ENCODE data around the gene KCNJ12. TPM values are rescaled to one million over a fixed set of nuclear protein-coding genes. Genes with fewer than 3 reads are reported as not detected.
"Not testable (repeated sequence)": the region's sequence is repeated elsewhere in the genome, so short reads cannot be mapped to it uniquely, and the experiment has no call there.

The KCNJ12 gene
- total and polyA plus RNA-seq, 2 of the 4 experiments (the other 2 are of a cell fraction), result under 0.01 to 0.10 TPM

GRCh38 chr17:21408224-21408623 is 32.1 kb downstream of the KCNJ12 start:
- H2AK9ac ChIP-seq (replicated peaks; ENCODE audit: low read depth, low read length, poor library complexity); H3K4me2 ChIP-seq (ENCODE audit: low read depth, low read length); H3K14ac ChIP-seq (replicated peaks; ENCODE audit: low read depth, low read length); H3K27me3 ChIP-seq (ENCODE audit: control insufficient read depth, insufficient read depth, low read length); dilution Hi-C loops (cut with HindIII; ENCODE audit: low sequenced_read_pairs, unreplicated experiment); H2BK20ac ChIP-seq (ENCODE audit: low read depth, low read length); H3K36me3 ChIP-seq (ENCODE audit: control insufficient read depth, insufficient read depth, low read length); ATAC-seq (ENCODE audit: low read depth); H2AK5ac ChIP-seq (ENCODE audit: low read depth, low read length); DNase-seq; in situ Hi-C loops (cut with MboI; ENCODE audit: low sequenced_read_pairs); BruUV-seq (replicated peaks); H3K9me3 ChIP-seq (ENCODE audit: control insufficient read depth, insufficient read depth, low read length); H2BK15ac ChIP-seq (ENCODE audit: low read depth, low read length); H3K56ac ChIP-seq (ENCODE audit: extremely low read depth, insufficient read depth, low read length); H2AFZ ChIP-seq (replicated peaks; ENCODE audit: low read length, poor library complexity); H4K8ac ChIP-seq (ENCODE audit: low read depth in 2 of 2, low read length in 2 of 2); H3K9me1 ChIP-seq (ENCODE audit: insufficient read depth, low read length); CTCF ChIA-PET; H2BK5ac ChIP-seq (ENCODE audit: low read depth, low read length, poor library complexity, severe bottlenecking); H3K9ac ChIP-seq (ENCODE audit: low read depth, low read length); H3K4ac ChIP-seq (ENCODE audit: low read depth, low read length); H3K4me1 ChIP-seq (ENCODE audit: control insufficient read depth, insufficient read depth, low read length); H3K79me1 ChIP-seq (ENCODE audit: low read depth in 1 of 2, low read length in 2 of 2); H3K18ac ChIP-seq (ENCODE audit: low read depth, low read length); H4K91ac ChIP-seq (ENCODE audit: insufficient read depth, low read depth, low read length); H3K4me3 ChIP-seq (ENCODE audit: insufficient read depth, low read depth, low read length); POLR2A ChIA-PET (ENCODE audit: unreplicated experiment); H4K20me1 ChIP-seq (ENCODE audit: insufficient read depth, low read length); intact Hi-C loops (cut with micrococcal nuclease); H3K27ac ChIP-seq (ENCODE audit: insufficient read depth, low read length); H3K23ac ChIP-seq (ENCODE audit: low read depth, low read length); H2BK120ac ChIP-seq (ENCODE audit: low read depth, low read length); H4K5ac ChIP-seq (ENCODE audit: low read depth, low read length): not testable (repeated sequence)
- no CpG with 5 or more reads among the region's 3 CpGs for WGBS, 2 experiments (ENCODE audit: extremely low coverage in 2 of 2, insufficient read length in 1 of 2)

GRCh38 chr17:21408766-21409300 is 32.7 kb downstream of the KCNJ12 start:
- H3K14ac ChIP-seq (replicated peaks; ENCODE audit: low read depth, low read length); H3K4me1 ChIP-seq (ENCODE audit: control insufficient read depth, insufficient read depth, low read length); H3K9ac ChIP-seq (ENCODE audit: low read depth, low read length); DNase-seq; H2BK20ac ChIP-seq (ENCODE audit: low read depth, low read length); H4K5ac ChIP-seq (ENCODE audit: low read depth, low read length); H4K91ac ChIP-seq (ENCODE audit: insufficient read depth, low read depth, low read length); intact Hi-C loops (cut with micrococcal nuclease); in situ Hi-C loops (cut with MboI; ENCODE audit: low sequenced_read_pairs); H3K9me3 ChIP-seq (ENCODE audit: control insufficient read depth, insufficient read depth, low read length); H3K4me2 ChIP-seq (ENCODE audit: low read depth, low read length); H3K27me3 ChIP-seq (ENCODE audit: control insufficient read depth, insufficient read depth, low read length); H3K4me3 ChIP-seq (ENCODE audit: insufficient read depth, low read depth, low read length); H3K27ac ChIP-seq (ENCODE audit: insufficient read depth, low read length); H2BK5ac ChIP-seq (ENCODE audit: low read depth, low read length, poor library complexity, severe bottlenecking); H2BK120ac ChIP-seq (ENCODE audit: low read depth, low read length); H3K79me1 ChIP-seq (ENCODE audit: low read depth in 1 of 2, low read length in 2 of 2); H3K56ac ChIP-seq (ENCODE audit: extremely low read depth, insufficient read depth, low read length); H3K4ac ChIP-seq (ENCODE audit: low read depth, low read length); H2AK9ac ChIP-seq (replicated peaks; ENCODE audit: low read depth, low read length, poor library complexity); H2AK5ac ChIP-seq (ENCODE audit: low read depth, low read length); H2AFZ ChIP-seq (replicated peaks; ENCODE audit: low read length, poor library complexity); CTCF ChIA-PET; H4K8ac ChIP-seq (ENCODE audit: low read depth in 2 of 2, low read length in 2 of 2); POLR2A ChIA-PET (ENCODE audit: unreplicated experiment); H4K20me1 ChIP-seq (ENCODE audit: insufficient read depth, low read length); ATAC-seq (ENCODE audit: low read depth); BruUV-seq (replicated peaks); H3K23ac ChIP-seq (ENCODE audit: low read depth, low read length); dilution Hi-C loops (cut with HindIII; ENCODE audit: low sequenced_read_pairs, unreplicated experiment); H3K36me3 ChIP-seq (ENCODE audit: control insufficient read depth, insufficient read depth, low read length); H3K18ac ChIP-seq (ENCODE audit: low read depth, low read length); H2BK15ac ChIP-seq (ENCODE audit: low read depth, low read length); H3K9me1 ChIP-seq (ENCODE audit: insufficient read depth, low read length): not testable (repeated sequence)
- 53% methylated on average over 4 of the region's 7 CpGs; no CpG with 5 or more reads in 1 of the 2 experiments for WGBS, 2 experiments (ENCODE audit: extremely low coverage in 2 of 2, insufficient read length in 1 of 2)
